Stimulated activated CD8-positive, alpha-beta memory T cell treated with anti-CD3 and anti-CD28 coated beads, Interleukin-12 subunit alpha, Interleukin-12 subunit beta, amount 100 ng/mL, for 24 hours (primary cell): ENCODE data around the gene ZNF554.
"Not testable (repeated sequence)": the region's sequence is repeated elsewhere in the genome, so short reads cannot be mapped to it uniquely, and the experiment has no call there.

Experiments
- DNase-seq: peaks from one replicate; pipeline ENCODE4 v3.0.0-alpha.2; 2020; ENCODE audit errors: extremely low read depth

The ZNF554 gene

DNA sequence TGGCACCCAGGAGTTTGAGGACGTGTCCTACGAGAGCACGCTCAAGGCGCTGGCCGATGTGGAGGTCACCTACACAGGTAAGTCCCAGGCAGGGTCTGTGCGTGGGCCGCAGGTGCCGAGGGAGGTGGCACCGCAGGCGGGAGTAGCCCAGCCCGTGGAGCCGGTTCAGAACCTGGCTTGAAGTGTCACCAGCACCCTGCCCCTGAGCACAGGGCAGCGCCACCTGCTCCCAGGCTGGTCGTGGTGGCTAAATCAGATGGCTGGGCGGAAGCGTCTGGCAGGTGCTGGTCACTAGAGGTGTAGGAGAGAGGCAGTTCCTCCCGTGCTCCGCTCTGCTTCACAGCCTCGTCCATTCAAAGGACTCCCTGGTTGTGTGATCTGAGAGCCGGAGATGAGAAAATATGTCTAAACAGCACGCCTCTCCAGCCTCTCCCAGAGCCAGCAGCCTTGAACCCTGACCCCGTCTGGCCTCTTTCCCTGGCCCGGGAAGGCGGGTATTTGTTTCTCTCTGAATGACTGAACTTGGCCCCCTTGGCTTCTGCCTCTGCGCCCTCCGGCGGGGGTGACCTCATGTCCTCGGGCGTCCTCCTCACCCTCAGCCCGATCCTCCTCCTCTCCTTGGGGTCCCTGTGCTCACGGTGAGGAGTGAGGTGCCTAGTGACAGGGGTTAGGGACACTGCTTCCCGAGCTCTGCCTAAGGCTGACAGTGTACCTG is 29.0 kb upstream of the ZNF554 start:
- DNase-seq = no peak

DNA sequence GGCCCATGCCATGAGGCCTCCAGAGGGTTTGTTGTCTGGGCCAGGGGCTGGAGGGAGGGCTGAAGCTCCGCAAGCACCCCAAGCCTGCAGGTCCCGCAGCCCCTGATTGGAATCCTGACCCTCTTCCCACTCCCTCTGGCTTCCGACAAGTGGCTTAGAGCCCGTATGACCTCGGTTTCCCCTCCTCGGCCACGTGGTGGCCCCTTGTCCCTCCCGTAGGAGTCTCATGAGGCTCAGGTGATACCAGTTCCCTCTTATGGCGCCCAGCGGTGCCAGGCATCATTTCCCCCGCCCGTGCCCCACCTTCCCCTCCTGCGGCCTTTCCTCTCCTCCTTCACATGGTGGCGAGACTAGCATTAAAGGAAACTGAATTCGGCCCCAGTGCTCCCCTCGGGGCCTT is 28.2 kb upstream of the ZNF554 start:
- DNase-seq = no peak

DNA sequence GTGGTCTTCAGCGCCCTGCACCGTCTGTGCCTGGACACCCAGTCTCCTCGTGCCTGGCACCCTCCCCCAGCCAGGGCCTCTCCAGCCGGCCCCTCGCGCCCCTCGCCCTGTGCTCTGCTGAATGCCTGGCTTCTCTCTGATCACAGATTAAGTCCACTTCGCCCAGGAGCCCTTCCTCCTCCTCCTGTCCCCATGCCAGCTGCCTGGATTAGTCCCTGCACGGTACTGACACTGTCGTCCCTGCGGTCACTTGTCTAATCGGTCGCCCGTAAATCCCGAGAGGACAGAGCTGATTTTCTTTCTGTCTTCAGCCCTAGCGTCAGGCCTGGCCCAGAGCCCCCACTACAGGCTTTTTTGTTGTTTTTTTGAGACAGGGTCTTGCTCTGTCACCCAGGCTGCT is 27.8 kb upstream of the ZNF554 start:
- DNase-seq = no peak

DNA sequence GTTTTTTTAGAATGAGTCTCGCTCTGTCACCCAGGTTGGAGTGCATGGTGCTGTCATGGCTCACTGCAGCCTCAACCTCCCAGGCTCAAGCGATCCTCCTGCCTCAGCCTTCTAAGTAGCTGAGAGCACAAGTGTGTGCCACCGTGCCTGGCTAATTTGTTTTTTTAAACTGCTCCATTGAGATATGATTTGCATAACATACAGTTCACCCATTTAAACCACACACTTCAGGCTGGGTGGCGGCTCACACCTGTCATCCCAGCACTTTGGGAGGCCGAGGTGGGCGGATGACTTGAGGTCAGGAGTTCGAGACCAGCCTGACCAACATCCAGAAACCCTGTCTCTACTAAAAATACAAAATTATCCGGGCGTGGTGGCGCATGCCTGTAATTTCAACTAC is 27.0 kb upstream of the ZNF554 start:
- not testable (repeated sequence) for DNase-seq

DNA sequence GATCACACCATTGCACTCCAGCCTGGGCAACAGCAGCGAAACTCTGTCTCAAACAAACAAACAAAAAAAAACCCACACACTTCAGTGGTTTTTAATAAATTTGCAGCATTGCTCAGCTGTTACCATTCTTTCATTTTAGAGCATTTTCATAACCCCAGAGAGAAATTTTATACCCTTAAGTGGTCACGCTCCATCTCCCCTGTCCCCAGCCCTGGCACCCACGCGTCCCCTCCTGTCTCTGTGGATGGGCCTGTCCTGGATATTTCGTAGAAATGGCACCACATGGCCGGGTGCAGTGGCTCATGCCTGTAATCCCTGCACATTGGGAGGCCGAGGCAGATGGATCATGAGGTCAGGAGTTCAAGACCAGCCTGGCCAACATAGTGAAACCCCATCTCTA is 26.5 kb upstream of the ZNF554 start:
- no peak for DNase-seq

DNA sequence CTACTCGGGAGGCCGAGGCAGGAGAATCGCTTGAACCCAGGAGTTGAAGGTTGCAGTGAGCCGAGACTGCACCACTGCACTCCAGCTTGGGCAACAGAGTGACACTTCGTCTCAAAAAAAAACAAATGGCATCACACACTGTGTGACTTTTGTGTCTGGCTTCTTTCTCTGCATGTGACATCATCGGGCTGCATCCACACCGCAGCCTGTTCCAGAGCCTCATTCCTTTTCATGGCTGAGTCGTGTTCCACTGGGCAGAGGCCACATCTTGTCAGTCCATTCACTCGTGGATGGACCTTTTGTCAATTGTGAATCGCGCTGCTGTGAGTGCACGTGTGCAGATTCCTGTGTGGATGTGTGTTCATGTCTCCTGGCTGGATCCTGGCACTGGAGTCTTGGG is 26.1 kb upstream of the ZNF554 start:
- no peak for DNase-seq

DNA sequence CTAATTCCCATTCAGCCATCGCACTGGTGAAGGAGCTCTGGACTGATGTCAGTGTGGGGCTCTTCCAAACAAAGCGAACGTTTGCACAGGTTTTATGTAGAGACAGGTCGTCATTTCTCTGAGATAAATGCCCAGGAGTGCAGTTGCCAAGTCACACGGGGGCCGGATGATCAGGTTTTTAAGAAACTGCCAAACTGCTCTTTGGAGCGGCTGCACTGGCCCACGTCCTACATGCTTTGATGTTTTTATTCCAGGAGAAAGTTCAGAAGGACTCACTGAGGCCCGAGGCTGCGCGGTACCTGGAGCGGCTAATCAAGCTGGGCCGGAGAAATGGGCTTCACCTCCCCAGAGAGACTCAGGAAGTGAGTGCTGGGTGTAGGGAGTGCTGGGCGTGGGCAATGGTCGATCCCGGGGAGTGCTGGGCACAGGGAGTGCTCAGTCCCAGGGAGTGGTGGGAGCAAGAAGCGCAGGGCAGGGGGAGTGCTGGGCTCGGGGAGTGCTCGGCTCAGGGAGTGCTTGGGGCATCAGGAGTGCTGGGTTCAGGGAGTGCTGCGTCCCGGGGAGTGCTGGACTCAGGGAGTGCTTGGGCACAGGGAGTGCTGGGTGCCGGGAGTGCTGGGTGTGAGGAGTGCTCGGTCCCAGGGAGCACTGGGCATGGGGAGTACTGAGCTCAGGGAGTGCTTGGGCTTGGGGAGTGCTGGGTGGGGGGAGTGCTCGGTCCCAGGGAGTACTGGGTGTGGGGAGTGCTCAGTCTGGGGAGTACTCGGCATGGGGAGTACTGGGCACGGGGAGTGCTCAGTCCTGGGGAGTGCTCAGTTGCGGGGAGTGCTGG is 23.6 kb upstream of the ZNF554 start:
- no peak for DNase-seq

DNA sequence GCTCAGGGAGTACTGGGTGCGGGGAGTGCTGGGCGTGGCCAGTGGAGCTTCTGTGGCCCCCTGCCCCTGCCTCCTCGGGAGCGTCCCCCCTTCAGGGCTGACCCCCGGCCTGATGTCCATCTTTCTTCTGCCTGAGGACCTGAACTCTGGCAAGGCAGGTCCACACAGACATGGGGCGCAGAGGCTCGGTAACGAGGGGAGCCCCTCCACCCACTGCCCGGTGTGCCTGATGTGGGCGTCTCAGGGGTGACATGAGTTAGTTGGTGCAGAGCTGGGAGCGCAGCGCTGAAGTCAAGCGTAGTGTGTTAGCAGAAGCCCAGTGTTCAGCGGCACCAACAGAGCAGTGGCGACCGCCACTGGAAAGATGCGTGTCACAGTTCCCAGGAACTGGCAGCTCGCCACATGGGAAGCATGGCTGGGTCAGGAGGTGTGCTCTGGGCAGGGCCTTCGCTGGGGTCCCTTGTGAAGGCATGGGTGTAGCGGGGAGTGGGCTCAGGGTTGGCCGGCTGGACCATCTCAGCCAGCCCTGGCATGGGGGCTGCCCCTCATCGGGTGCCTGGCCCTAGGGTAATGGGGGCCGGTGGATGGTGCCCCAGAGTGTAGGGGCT is 22.9 kb upstream of the ZNF554 start:
- DNase-seq = no peak

DNA sequence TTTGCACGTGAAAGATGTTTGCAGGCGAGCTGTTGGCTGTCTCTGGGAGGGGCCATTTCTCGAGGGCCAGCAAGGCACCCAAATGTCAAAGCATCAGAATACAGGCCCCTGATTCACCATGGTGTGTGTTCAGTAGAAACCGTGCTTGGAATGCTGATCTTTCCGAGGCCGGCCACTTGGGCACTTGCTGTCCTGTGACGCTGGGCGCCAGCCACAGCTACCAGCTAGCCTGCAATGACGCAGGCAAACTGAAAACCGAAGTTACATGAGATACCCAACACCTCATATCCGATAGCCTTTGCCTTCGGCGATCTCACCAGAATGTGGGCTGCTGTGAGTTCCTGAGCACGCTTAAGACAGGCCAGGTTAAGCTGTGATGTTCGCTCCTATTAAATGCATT is 22.4 kb upstream of the ZNF554 start:
- no peak for DNase-seq

DNA sequence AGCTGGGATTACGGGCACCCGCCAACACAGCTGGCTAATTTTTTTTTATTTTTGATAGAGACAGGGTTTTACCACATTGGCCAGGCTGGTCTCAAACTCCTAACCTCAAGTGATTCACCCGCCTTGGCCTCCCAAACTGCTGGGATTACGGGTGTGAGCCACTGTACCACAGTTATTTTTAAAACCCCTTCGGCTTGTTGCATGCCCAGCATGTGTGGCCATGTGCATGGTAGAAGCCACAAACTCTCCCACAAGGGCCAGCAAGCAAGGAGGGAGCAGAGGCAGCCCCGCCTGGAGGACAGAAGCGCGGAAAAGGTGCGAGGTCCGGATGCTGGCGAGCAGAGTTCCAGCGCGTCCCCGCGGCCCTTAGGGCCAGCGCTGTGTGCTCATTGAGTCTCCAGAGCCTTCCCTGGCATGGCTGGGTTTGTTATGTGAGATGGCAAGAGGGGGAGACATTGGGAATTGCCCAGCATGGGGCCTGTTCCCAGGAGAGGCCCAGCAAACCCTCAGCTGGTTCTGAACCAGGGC is 21.4 kb upstream of the ZNF554 start:
- DNase-seq = no peak

DNA sequence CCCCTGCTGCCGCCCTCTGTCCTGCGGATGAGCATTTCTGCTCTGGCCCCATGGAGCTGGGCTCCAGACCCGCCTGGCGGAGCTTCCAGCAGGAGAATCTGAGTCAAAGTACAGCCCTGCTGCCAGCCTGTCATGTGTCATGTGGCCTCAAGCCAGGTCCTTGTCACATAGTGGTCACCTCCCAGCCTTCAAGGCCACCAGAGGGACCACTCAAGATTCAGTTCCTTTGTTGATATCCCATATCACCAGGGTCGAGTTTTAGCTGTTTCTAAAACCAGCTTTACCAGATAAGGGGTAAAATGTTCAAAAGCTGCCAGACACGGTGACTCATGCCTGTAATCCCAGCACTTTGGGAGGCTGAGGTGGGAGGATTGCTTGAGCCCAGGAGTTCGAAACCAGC is 20.9 kb upstream of the ZNF554 start:
- no peak for DNase-seq

DNA sequence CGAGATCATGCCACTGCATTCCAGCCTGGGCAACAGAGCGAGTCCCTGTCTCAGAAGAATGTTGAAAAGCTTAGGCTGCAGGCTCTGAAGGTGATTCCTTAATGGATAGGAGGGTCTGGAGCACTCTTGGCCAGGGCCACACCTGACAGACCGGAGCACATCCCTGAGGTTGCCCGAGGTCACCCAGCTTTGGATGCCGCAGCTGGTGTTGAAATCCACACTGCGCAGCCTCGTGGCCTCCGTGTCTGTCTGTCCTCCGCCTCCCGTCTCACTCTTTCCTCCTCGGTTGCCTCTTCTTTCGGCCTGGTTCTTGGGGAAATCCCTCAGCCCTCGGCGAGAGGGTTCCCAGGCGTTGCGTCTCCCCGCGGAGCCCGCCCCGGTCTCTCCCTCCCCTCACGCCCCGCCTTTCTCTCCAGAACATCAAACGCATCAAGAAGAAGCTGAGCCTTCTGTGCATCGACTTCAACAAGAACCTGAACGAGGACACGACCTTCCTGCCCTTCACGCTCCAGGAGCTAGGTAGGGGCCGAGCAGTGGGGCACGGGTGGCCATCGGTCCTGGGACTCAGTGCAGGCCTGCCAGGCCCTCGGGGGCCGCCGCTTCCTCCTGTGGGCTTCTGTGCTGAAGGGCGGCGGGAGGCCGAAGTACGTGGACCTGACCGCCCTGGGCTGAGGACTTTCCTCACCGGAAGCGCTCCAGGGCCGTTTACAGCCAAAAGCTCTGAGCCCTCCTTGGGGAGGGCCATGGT is 20.2 kb upstream of the ZNF554 start:
- DNase-seq = no peak

DNA sequence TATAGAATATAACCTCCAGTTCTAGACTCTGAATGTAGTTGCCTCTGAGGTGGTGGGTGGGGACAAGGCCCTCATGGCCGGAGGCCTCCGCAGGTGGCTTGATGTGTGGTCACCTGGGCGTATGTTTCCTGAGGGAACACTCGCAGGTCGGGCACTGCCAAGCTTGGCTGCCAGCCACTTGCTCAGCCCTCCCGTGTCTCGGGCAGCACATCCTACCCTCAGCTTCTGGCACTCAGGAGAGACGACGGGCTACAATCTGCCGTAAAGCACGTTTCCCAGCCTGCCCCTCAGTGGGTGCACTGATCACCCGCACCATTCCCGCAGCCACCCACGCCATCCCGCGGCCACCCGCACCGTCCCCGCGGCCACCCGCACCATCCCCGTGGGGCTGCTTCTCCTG is 19.2 kb upstream of the ZNF554 start:
- no peak for DNase-seq

DNA sequence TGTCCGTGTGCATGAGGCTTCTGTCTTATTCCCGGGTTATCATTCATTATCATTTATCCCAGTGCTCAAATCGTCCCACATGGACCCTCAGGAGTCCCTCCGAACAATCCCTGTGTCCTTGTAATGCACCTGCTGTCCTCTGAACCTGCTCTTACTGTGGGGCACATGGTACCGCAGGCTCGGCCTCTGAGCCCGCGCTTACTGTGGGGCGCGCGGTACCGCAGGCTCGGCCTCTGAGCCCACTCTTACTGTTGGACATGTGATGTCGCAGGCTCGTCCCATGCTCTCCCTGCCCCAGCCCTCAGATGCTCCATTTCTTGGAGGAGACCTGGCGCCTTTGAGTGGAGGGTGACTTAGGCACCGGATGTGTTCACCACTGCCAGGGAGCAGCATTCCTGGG is 16.8 kb upstream of the ZNF554 start:
- DNase-seq = no peak

DNA sequence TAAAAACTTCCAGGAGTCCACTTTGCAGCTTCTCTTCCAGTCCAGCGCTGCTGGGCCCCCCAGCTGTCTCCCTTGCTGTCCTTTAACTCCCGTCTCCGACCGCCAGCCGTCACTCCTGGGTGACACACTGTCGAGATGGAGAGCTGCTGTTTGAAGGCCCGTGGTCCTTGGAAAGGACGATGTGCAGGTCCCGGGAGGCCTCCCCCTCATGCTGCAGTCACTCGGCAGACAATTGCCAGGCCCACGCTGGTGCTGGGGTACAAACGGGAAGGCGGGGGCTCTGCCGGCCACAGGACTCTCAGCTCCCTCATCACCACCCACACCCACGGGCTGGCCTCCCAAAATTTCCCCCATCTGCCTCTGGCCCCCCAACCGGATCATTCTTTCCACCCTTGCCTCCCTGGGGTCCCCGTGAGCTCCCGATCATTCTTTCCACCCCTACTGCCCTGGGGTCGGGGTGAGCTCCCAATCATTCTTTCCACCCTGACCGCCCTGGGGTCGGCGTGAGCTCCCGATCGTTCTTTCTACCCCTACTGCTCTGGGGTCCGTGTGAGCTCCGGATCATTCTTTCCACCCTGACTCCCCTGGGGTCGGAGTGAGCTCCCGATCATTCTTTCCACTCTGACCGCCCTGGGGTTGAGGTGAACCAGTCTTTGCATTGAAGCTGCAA is 16.0 kb upstream of the ZNF554 start:
- DNase-seq = no peak

DNA sequence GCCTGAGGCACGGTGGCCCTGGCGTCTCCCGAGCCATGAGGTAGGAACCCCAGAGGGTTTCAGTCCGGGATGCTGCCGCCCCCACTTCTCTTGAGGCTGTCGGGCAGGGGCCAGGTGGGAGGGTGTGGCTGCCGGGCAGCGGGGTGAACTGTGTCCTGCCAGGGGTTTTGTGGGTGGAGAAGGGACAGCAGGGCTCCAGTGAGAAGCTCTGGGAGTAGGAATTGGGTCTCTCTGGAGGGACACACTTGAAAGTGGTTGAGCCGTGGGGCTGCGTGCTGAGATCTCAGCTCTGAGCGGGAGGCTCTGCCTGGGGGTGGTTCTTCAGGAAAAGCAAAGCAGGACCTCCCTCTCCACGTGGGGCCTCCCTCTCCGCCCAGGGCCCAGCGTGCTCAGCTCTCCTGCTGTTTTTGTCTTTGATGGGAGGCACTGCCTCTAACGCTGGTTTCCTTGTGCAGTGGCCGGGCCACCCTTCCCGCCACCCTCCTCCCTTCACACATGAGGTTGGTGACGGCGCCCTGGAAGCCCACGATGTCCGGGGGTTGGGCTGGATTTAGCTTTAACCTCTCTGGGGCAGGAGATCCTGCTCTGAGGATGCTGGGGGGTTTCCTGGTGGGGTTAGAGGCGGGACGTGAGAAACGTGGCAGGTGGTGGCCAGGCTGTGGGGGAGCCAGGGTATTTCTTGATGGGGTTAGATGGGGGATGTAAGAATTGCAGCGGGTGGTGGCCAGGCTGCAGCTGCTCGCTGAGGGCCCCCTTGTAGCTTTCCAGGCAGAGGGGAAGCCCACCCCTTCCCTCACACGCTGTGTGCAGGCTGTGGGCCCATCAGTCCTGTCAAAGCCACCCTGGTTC is 15.3 kb upstream of the ZNF554 start:
- DNase-seq = no peak

DNA sequence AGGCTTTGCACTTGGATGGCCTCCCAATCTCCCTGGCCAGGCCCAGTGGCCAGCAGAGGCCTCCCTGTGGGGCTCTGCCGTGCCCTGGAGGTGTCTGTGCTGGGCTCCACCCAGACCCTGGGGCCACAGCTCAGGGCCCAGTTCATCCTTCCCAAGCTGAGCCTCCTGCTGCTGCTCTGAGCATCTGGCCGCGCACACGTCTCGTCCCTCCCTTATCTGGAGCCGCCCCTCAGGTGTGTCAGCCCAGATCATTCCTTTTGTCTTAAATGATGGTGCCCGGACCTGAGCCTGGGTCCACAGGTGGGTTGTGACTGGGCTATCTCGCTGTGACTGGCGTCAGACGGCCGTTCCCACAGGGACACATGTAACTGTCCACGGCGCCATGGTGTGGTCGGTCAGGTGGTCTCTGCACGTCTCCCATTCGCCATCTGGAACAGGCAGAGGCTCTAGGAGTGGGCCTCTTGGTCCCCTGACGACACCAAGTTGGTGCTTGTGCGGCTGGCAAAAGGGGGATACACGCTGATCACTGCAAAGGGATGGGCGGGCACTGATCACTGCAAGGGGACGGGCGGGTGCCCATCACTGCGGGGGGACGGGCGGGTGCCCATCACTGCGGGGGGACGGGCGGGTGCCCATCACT is 14.3 kb upstream of the ZNF554 start:
- DNase-seq = no peak

DNA sequence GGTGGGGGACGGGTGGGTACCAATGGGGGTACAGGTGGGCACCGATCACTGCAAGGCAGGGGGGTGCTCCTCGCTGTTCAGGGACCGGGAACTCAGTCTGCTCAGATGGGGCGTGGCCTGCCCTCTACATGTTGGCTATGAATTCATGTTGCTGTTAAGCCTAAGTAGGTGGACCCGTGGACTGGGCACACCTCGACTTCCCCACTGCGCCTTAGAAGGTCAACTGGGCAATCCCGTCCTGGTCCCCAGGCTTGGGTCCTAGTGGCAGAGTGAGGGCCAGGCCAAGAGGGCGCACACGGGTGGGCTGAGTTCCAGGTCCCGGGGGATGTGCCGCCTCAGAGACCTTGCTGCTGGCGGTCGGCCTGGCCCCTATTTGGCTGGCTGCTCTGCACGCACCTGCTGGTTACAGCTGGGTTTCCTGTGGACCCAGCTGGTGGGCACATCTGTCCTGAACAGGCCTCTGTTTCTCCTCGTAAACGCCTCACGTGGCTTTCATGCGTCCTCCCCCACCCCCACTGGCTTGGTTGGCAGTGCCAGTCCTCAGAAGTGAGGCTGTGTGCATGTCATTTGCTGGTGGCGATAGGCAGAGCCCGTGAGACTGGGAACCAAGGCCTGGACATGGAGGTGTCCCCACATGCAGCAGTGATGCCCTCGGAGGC is 13.5 kb upstream of the ZNF554 start:
- DNase-seq = no peak

DNA sequence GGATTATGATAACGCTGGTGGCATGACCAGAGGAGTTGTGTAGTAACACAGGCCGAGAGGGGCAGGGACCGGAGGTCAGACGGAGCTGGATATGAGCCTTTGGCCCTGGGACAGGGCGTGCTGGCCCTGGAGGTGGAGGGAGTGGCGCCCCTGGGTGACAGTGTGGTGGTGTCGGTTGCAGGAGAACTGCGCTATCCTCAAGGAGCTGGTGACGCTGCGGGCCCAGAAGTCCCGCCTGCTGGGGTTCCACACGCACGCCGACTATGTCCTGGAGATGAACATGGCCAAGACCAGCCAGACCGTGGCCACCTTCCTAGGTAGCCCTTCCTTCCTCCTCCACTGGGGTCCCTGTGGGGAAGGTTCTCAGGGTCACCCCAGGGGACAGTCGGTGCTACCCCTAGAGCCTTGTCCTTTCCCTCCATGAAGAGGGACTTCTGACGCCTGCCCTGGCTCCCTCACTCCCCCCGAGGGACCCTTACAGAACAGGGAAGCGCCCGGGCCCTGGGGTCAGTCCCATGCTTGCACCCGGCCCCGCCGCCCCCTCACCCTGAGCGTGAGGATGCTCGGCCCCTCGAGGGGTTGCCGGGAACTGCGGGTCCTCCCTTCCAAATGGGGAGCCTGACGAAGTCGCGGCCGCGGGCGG is 12.8 kb upstream of the ZNF554 start:
- no peak for DNase-seq
